ENCODE measurements around the gene RAVER2.

RAVER2 gene

GRCh38 chr1:64877598-64877997, 132.7 kb downstream of the RAVER2 start:
- DNase-seq (ENCODE audit: low spot score) = no peak

- DNase-seq (ENCODE audit: low spot score) = no peak
Observed at GRCh38 chr1:64878090-64878489, 133.2 kb downstream of the RAVER2 start.

GRCh38 chr1:64878931-64879611, 134.2 kb downstream of the RAVER2 start:
- no peak for DNase-seq (ENCODE audit: low spot score)

DNA sequence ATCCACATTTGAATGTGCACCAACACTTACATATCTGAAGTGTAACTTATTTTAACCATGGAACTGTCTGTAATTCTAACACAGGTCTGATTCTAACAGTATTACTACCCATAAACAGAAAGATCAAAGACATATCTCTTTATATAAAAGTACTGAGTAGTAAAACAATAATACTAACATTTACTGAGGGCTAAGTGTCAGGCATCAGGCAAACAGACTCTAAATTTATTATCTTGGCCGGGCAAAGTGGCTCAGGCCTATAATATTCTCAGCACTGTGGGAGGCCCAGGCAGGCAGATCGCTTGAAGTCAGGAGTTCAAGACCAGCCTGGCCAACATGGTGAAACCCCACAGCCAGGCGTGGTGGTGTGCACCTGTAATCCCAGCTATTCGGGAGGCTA, 135.6 kb downstream of the RAVER2 start:
- DNase-seq (ENCODE audit: low spot score) = no peak

- peak; percentile 47 for DNase-seq (ENCODE audit: low spot score)
Observed at GRCh38 chr1:64881281-64881680, 136.4 kb downstream of the RAVER2 start.

All from AG20443 (cell line).